MV-4-11 (cell line): Measurements from ENCODE around the gene PRR7.
A peak's percentile ranks its signal among the peaks of the same experiment; 100 is the strongest.

Source experiments
- DNase-seq: peaks from one replicate; lab custom pipeline; 2025; lab: John Stamatoyannopoulos, UW

Gene PRR7

DNA sequence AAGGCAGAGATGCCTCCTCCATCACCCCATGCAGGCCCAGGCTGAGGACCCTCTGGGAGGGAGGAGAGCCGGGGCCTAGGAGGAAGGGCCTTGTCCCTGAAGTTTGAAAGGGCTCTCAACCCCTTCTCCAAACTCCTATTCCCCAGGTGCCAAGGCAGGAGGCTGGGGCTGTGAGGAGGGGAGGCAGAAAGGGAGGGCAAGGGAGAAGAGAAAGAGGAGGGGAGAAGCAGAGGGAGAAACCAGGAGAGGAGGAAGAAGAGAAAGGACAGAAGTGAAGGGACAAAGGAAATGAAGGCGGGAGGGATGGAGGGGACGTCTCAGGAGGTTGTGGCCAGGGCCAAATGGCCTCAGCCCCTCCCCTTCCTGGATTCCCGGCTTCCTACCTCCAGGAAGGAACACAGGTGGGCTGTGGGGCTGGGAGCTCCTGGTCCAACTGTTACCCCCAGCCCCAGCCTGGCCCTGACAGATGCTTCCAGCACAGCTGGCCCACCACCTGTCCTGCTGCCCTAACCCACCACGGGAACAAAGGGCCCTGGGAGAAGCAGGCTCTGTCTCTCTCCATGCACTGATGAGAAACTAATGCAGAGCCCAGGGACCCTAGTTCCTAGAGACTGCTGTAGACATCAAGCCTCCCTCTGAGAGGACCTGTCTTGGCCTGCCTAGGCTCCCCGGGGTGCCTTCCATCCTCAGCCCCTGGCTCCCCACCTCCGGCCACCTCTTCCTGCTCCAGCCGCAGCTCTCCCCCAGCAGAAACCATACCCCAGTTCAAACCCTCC is 23.3 kb downstream of the PRR7 start:
- no peak for DNase-seq

DNA sequence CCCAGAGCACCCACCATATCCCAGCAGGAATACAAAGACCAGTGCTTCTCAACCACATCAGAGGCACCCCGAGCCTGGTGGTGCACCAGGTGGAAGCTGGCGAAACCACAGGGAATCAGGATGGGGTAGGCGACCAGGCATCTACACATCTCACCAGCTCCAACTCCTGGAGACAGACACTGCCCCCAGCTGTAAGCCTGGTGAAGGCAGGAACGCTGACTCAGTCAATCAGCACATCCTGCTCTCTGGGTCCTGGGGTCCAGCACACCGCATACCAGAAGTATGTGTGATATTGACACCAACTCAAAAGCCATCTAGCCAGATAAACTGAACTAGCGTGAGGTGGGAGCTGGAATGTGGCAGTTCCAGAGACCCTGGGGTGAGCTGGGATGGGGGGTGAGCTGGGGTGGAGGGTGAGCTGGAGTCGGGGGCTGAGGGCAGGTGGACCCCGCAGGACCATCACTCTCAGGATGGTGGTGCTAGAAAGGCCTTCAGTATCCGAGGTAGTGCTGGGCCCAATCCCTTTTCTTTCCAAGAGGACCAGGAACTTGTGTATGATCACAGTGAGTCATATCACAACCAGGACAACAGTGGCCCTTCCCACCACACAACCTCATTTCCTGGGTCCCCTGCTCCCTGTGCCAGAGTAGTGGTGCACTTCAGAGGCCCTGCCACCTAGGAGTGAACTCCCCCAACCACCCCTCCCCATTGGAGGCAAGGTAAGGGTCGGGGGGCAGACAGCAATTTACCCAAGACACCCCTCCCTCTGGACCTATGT is 24.3 kb downstream of the PRR7 start:
- DNase-seq: no peak

DNA sequence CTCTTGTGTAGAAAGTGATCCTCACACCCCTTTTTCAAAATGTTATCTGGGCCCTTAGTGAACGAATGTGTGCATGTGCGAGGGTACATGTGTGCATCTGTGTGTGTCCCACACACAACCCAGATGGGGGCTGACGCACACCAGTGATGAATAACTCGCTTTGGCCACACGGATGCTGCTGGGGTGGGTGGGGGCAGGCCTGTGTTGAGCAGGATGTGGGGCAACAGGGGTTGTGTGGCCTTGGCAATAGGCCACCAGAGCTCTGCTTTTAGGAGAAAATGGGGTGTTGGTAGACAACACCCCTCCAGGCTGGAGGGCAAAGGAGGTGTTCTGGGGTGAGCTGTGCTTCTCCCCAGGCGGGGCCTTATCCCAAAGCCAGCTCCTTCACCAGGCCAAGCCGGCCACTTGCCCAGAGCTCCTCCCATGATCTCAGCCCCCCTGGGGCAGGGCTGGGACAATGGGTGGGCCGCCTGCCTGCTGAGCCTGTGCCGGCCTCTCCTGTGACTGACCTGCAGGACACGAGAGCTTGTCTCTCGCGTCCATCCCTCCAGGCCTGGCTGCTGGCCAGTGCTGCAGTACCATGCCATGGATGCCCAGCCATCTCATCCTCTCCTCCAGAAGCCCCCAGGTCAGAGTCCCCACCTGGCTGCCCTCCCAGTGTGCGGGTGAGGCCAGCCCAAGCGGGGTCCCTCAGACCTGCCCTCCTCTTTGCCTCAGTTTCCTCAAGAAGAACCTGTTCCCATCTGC is 25.2 kb downstream of the PRR7 start:
- no peak for DNase-seq

DNA sequence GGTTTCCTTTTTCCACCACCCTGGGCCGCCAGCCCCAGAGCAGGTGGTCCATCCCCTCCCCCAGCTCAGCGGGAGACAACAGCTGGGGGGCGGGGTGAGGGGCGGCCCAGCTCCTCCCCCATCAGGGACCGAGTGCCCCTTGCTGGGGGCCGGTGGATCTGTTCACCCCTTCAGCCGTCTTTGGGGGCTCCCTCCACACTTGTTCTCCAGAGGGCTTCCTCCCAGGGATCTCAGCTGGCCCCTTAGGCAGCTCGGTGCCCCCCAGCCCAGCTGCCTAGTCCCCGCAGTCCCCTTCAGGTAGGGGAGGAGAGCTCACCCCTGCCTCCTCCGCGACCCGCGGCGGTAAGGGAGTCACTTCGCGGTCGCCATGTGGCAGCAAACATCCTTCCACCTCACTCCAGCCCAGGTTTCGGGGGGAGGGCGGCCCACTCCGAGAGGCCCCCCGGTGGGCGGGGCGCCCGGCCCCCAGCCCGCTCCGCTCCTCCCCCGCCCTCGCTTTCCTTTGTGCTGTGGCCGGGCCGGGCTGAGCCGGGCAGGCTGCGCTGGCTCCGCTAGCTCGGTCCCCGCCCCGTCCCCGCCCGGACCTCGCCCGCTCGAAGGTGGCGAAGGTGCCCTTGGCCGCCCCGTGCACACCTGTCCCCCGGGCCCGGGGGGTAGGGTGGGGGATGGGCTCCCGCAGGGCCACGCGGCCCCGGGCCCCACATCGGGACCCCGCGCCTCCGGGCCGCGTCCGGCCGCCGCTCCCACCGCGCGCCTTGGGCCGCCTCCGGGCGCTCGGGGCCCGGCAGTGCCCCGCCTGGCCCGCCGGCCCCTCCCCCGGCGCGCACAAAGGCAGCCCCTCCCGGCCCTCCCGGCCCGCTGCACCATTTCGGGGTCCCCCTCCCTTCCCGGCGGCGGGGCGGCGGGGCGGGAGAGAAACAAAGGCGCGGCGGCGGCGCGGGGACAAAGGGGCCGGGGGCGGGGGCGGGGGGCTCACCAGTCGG is 26.1 kb downstream of the PRR7 start:
- DNase-seq: no peak

DNA sequence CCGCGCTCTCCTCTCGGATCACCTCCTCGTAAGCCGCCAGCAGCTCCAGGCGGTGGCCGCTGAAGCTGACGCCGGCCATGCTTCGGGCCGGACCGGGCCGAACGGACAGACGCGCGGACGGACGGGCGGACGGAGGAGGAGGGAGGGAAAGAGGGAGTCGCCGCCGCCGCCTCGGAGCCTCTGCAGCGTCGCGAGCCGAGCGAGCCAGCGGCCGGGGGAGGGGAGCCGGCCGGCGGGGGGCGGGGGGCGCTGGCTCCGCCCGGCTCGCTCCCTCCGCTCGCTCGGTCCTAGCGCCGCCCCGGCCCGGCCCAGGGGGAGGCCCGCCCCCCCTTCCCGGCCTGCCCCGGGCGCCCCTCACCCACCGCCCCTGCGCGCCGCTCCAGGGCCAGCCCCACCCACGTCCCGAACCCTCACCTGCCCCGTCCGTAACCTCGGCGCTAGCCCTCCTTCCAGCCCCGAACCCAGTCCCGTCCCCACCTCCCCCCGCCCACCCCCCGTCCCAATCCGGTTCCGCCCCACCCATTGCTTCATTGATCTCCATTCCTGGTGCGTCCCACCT is 26.9 kb downstream of the PRR7 start, which contains the start of gene DBN1:
Gene DBN1, minus strand, starts transcription at position 192 of the 559 bp plus-strand sequence. Its CDS starts 113 bp downstream, at position 79.
- no peak for DNase-seq

DNA sequence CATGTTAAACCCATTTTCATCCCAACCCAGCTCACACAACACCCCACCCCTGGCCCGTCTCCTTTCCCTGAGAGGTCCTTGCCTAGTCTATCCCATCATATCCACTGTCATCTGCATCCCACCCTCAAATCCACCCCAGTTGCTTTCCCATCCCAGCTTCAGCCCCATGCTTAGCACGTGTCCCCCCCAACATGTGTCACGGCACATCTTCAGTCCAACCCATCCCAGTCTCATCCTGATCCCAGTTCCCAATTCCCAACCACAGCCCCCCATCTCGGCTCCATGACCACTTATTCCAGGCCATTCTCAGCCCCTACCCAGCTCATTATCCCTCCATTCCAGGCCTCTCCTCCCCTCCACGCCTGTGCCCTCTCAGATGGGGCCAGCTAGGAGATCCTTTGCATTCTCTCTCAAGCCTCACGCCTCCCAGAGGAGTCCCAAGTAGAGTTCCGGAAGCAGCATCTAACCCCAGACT is 27.4 kb downstream of the PRR7 start:
- DNase-seq: no peak

DNA sequence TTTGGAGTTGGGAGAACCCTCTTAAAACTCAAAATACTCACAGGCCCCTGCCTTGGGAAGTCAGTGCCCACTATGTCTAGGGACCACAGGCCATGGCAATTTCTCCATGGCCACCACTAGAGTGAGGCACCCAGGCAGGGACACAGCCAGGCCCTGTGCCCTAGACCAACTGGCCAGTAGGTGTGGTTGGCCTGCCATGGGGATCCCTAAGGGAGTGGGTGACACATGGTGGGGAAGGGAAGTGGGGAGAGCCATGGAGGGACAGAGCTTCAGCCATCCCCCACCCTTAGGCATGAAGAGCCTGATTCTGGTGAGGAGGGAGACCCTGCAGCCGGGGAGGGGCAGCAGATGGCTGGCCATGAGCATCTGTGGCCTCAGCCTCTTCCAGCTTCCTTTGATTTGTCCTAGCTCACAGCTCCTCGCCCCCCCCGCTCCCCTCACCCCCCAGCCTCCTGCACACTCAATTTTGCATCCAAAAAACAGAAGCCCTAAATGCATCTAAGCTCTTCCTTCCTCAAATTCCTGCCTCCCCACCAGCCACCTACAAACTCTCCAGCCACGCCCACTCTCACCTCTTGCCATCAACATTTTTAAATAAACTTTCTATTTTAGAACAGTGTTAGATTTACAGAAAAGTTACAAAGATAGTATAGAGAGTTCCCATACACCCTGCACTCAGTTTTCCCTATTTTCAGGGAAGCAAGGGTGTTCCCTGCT is 28.4 kb downstream of the PRR7 start:
- DNase-seq: no peak

DNA sequence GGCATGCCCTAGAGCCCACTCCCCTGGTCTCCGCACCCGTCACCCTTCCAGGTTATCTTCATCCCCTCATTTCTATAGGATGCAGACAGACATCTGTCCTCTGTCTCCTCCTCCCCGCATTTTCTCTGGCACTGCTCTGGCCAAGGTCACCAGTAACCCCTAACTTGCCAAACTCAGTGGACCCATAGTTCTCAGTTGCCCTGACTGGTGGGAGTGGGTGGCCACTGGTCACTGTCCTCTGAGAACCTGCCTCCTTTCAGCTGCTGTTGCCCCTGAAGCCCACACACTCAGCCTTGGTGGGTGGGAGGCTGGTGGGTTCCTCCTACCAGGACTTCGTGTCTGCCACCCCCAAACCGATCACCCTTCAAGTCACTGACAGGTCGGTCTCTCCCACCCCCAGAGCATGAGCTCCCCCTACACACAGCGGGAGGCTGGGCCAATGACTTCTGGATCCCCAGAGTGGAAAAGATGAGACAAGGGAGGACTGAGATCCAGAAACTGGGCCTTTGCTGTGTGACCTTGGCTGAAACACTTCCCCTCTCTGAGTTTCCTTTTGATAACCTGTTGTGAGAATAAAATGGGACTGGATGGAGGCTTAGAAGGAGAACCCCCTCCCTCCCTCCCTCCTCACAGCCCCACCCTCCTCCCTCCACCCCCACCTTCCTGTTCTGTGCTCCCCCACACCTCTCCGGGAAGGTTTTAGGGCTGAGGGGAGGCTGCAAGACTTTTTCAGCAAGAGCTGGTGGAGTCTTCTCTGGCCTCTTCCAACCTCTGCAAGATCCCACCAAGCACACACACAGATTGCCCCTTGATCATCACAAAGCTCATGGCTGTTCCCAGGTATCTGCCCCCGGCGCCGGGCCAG is 29.2 kb downstream of the PRR7 start:
- DNase-seq: no peak

DNA sequence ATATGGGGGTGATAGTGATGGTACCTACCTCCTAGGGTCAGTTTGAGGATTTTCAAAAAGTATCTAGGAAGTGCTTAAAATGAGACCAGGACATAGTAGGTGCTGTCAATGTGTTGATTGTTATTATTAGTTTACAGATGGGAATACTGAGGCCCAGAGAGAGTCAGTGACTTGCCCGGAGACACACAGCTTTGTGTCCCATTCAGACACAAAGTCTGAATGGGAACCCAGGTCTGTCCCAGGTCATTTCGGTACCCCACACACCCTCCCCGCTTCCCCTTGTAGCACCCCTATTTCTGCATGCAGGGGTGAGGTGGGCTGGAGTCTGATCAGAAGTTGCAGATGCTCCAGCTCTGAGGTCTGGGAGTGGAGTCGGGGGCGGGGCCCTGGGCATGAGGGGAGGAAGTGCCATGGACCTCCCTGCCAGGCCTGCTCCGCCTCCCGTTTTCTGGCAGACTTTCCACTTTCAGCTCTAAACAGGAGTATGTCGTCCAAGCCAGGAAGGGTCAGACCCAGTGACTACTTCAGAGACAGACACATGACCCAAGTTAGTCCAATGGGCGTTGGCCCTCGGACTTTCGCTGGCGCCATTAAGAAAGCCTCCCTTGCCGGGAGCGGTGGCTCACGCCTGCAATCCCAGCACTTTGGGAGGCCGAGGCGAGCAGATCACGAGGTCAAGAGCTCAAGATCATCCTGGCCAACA is 30.1 kb downstream of the PRR7 start:
- no peak for DNase-seq

DNA sequence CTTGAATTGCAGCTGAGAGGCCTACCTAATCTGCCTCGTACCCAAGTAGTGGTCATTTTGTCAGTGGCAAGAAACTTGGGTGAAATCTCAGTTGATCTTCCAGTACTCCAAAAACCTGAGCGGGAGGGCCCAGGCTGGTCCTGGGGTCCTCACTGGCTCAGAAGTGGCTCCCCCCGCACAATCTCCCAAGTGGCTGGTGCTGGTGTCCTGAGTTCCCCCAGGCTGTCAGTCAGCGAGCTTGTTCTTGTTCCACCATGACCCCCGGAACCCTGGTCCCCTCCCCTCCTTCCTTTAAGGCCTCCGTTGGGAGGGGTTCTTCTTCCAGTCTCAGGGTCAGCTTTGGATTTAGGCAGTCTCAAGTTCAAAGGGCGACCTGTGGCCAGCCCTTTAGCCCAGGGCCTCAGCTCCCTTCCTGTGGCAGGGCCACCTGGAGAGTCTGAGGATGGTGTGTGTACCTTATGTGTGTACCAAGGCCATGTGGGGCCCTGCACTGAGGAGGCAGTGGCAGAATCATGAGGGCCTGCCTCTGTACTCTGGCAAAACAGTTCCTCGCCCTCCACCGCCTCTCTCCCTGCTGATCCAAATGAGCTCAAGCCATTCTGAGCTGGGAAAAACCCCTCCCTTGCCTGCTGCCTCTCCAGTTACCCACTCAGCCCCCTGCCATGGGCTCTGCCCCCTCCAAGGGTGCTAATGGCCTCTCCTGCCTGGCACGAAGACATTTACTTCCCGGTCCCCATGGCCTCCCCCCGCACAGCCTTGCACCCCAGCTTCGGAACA is 31.3 kb downstream of the PRR7 start:
- no peak for DNase-seq

DNA sequence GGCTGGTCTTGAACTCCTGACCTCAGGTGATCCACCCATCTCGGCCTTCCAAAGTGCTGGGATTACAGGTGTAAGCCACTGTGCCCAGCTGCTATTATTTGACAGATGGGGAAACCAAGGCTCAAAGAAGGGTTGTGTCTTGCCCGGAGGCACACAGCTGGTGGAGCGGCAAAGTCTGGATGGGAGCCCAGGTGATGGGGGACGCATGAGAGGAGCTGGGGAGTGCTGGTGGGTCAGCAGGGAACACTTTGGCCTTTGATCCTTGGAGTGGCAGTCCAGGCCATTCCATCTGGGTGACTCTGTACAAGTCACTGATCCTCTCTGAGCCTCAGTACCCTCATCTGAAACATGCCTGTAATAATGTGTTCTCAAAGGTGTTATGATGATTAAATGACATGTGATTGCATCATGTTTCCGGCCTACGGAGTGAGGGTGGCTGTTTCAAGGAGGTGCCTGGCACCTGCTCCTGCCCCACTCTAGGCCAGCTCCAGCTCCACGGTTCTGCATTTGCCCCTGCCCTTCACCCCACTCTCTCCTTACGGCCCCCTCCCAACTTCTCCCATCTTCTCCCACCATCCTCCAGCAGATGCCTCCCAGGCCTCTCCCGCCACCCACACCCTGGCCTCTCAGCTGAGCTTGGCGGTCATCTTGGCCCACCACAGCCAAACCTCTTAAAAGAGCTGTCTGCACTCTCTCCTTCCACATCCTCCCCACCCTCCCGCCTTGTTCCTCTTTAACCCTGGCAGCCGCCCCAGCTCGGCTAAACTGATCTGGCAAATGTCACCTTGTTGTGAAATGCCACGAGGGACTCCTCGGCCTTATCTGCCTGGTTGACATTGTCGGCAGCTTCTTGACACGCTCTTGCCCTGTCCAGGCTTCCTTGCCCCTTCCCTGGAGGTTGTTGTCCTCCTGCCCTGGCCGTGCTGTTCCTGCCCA is 32.4 kb downstream of the PRR7 start:
- peak; percentile 96 for DNase-seq

DNA sequence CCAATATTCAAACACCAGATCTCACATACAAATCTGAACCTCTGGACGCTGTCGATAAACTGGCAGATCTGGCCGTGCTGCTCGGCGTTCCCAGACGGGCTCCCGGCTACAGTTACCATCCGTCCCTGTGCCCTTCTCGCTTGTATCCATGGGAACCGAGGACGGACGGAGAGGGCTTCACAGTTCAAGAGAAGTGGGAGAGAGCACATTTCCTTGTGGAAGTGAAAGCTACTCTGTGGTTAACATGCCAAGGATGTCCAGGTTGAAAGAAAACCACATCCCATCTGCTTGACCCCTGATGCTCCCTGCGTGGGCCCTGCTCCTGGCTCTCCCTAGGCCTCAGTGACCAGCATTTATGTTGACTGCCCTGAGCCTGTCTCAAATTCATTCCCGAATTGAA is 33.2 kb downstream of the PRR7 start:
- peak; percentile 98 for DNase-seq

DNA sequence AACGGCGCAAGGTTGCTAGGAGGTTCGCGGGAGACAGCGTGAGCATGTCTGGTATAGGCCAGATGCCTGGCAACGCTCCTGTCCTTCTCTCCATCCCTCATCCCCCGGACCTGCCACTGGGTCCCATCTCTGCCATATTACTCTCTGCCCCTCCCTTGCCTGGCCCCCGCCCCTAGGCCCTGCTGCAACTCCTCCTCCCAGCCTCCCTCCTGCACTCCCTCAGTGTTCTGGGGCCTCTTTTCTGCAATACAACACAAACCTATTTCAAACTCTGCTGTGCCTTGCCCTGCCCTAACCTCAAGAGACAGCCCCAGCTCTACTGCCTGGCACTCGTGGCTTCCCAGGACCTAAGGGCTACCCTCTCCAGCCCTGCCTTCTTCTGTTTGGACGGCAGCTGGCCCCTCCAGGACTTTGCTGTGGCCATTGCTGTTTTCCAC is 35.8 kb downstream of the PRR7 start:
- no peak for DNase-seq

DNA sequence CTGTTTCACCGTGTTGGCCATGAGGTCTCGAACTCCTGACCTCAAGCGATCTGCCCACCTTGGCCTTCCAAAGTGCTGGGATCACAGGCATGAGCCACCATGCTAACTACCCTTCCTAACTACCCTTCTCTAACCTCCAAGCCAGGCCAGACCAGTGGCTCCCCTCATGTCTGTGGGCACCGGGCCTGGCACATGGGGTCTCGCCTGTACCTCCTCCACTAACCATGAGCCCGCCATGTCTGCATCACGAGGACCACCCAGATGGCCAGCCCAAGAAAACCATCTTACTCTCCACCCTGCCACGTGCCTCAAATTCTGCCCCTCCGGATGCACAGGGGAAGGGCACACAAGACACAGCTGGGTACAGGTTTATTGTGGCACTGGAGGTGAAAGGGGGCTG is 36.4 kb downstream of the PRR7 start:
- no peak for DNase-seq

DNA sequence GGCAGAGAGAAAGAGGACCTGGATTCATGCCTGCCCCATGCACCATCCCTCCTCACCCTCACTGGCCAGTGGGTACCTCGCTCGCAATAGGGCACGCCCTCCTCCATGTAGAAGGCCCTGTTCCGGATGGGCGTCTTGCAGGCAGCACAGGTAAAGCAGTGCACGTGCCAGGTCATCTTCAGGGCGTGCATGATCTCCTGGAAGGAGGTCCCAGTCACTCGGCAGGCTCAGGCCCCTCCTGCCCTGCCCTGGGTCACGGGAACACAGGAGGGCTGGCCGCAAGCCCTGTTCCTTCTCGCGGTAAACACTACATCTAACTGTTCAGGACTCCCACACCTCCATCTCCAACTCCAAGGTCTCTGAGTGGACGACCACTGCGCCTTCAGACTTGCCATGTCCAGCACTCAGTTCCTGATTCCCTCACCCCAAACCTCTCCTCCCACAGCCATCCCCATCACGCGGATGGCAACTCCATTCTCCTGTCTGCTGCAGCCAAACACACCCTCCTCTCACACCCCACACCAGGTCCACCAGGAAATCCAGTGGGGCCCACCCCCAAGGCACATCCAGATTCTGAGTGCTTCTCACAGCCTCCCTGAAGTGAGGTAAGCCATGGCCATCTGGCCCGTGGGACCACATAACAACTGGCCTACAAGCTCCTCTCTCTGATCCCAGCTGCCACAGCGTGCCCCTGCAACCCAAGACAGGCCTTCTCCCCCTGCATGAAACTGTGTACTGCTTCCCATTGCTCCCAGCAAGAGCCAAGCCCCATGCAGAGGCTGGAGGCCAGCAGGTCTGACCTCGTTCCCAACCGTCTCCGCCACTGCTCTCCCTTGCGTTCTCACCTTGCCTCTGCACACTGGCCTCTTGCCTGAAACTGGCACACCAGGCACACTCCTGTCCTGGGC is 37.6 kb downstream of the PRR7 start:
- DNase-seq: no peak
